Stomach (tissue), 4 donors: ENCODE results near the gene PROB1.

Source experiments
- POLR2A ChIP-seq, 4 donors: fragments of 450-650 bp; IDR thresholded peaks; one replicate each; pipeline ENCODE4 v1.6.1; 2016; ENCODE audit warnings: antibody characterized with exemption in 4 of 4, control low read depth in 2 of 4, mild to moderate bottlenecking in 1 of 4, moderate library complexity in 1 of 4
- TF ChIP-seq, protein P1 (sequence below), 7 experiments: fragments of 450-650 bp in 4 of 7; fragments of 200-600 bp in 3 of 7; sonication (generic) in 3 of 7; IDR thresholded peaks; one replicate each; pipeline ENCODE4 v1.5.1; 2016 to 2019; ENCODE audit warnings: antibody characterized with exemption in 7 of 7, control low read depth in 2 of 7, mild to moderate bottlenecking in 1 of 7

DNA sequence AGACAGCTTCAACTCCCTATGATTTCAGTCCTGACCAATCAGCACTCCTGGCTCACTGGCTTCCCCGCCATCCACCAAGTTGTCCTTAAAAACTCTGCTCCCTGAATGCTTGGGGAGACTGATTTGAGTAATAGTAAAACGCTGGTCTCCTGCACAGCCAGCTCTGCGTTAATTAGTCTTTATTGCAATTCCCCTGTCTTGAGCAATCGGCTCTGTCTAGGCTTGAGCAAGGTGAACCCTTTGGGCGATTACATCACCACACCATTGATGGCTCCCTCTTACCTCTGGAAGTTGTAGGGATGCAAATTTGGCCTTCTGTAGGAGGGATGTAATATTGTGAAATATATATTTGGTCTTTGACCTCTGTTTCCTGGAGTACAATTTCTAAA, 8.9 kb downstream of the PROB1 start:
- TF ChIP-seq, protein P1, sequence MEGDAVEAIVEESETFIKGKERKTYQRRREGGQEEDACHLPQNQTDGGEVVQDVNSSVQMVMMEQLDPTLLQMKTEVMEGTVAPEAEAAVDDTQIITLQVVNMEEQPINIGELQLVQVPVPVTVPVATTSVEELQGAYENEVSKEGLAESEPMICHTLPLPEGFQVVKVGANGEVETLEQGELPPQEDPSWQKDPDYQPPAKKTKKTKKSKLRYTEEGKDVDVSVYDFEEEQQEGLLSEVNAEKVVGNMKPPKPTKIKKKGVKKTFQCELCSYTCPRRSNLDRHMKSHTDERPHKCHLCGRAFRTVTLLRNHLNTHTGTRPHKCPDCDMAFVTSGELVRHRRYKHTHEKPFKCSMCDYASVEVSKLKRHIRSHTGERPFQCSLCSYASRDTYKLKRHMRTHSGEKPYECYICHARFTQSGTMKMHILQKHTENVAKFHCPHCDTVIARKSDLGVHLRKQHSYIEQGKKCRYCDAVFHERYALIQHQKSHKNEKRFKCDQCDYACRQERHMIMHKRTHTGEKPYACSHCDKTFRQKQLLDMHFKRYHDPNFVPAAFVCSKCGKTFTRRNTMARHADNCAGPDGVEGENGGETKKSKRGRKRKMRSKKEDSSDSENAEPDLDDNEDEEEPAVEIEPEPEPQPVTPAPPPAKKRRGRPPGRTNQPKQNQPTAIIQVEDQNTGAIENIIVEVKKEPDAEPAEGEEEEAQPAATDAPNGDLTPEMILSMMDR (IDR thresholded peaks at IDR 0.05): no peak
- TF ChIP-seq POLR2A (IDR thresholded peaks at IDR 0.05): no peak
